Activated B cell treated with CpG ODN at 0.5 μM for 24 hours (primary cell): ENCODE data around the gene SYCP3. TPM values are rescaled to one million over a fixed set of nuclear protein-coding genes. Genes with fewer than 3 reads are reported as not detected.

ENCODE experiments used
- ATAC-seq: fragments of 200-7000 bp; cut with Tn5 transposase; one replicate; pipeline ENCODE4 v1.10.0; 2021; ENCODE audit warnings: low read depth, mild to moderate bottlenecking, moderate library complexity
- CTCF ChIA-PET: fragments of 350-600 bp; sonication (Branson Sonifier 250); formaldehyde crosslinking; loops from one replicate; lab custom pipeline; 2021; ENCODE audit warnings: antibody characterized with exemption; lab: Charles Lee
- POLR2A ChIA-PET: fragments of 350-600 bp; sonication (Branson Sonifier 250); formaldehyde crosslinking; loops from one replicate; lab custom pipeline; 2021; ENCODE audit warnings: antibody characterized with exemption; lab: Charles Lee
- DNase-seq: peaks from one replicate; pipeline ENCODE4 v3.0.0; 2022
- H3K27ac Mint-ChIP-seq: one replicate; pipeline ENCODE4 v1.8.0; 2020; ENCODE audit warnings: mixed read lengths
- H3K27me3 Mint-ChIP-seq: one replicate; pipeline ENCODE4 v1.8.0; 2021; ENCODE audit warnings: mixed read lengths
- H3K36me3 Mint-ChIP-seq: one replicate; pipeline ENCODE4 v1.8.0; 2021; ENCODE audit warnings: low read depth, mixed read lengths
- H3K4me1 Mint-ChIP-seq: one replicate; pipeline ENCODE4 v1.8.0; 2021; ENCODE audit warnings: mixed read lengths
- H3K4me3 Mint-ChIP-seq: one replicate; pipeline ENCODE4 v1.8.0; 2020; ENCODE audit warnings: mild to moderate bottlenecking, mixed read lengths
- H3K9me3 Mint-ChIP-seq: one replicate; pipeline ENCODE4 v1.8.0; 2020; ENCODE audit warnings: mixed read lengths
- intact Hi-C: fragments of 100-400 bp; cut with micrococcal nuclease; formaldehyde crosslinking; loops from one replicate; pipeline ENCODE4 v1.15.1; 2024
- total RNA-seq: library from RNA; stranded (reverse); gene quantifications from 2 replicates; pipeline ENCODE4 v1.2.3, GENCODE V29; 2022
- TF ChIP-seq, protein P1 (sequence below): fragments of 200-600 bp; IDR thresholded peaks from one replicate; pipeline ENCODE4 v1.8.0; 2022; ENCODE audit warnings: antibody characterized with exemption, mild to moderate bottlenecking

Gene SYCP3
- total RNA-seq, 1 donor from 2014 or later, result 0.49 TPM

- peaks cover 53% of the 10 kb centered on the region for H3K36me3 Mint-ChIP-seq
- H3K4me3 Mint-ChIP-seq, result no peak overlapping the region
- no peaks in the 10 kb centered on the region for H3K27me3 Mint-ChIP-seq
- no peaks in the 10 kb centered on the region for H3K9me3 Mint-ChIP-seq
- no peak overlapping the region for H3K27ac Mint-ChIP-seq
- ChIA-PET POLR2A (no interaction called here), CTCF (no interaction called here)
- ATAC-seq, result no peak
- H3K4me1 Mint-ChIP-seq, result peaks cover 4% of the 10 kb centered on the region
- intact Hi-C loops, result no loop called here
- TF ChIP-seq, protein P1, sequence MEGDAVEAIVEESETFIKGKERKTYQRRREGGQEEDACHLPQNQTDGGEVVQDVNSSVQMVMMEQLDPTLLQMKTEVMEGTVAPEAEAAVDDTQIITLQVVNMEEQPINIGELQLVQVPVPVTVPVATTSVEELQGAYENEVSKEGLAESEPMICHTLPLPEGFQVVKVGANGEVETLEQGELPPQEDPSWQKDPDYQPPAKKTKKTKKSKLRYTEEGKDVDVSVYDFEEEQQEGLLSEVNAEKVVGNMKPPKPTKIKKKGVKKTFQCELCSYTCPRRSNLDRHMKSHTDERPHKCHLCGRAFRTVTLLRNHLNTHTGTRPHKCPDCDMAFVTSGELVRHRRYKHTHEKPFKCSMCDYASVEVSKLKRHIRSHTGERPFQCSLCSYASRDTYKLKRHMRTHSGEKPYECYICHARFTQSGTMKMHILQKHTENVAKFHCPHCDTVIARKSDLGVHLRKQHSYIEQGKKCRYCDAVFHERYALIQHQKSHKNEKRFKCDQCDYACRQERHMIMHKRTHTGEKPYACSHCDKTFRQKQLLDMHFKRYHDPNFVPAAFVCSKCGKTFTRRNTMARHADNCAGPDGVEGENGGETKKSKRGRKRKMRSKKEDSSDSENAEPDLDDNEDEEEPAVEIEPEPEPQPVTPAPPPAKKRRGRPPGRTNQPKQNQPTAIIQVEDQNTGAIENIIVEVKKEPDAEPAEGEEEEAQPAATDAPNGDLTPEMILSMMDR, result no peak
- no peak for DNase-seq
These were observed 19.1 kb downstream of the SYCP3 start for GRCh38 chr12:101720118-101720517.

GRCh38 chr12:101719566-101719965, 19.7 kb downstream of the SYCP3 start:
- peaks cover 50% of the 10 kb centered on the region for H3K36me3 Mint-ChIP-seq
- no peak for ATAC-seq
- CTCF ChIA-PET, result no interaction called here
- no peak overlapping the region for H3K27ac Mint-ChIP-seq
- intact Hi-C loops, result no loop called here
- no peak overlapping the region for H3K4me3 Mint-ChIP-seq
- POLR2A ChIA-PET, result interaction anchor here (0.7 to 0.9 kb wide), 2 partner anchors 10 to 21 kb away, joined by 3 read pairs; no protein-coding TSS in a partner anchor
- H3K4me1 Mint-ChIP-seq, result peaks cover 9% of the 10 kb centered on the region
- H3K27me3 Mint-ChIP-seq, result no peaks in the 10 kb centered on the region
- TF ChIP-seq, protein P1, result no peak
- H3K9me3 Mint-ChIP-seq, result no peaks in the 10 kb centered on the region
- DNase-seq, result no peak

GRCh38 chr12:101714877-101715444, 24.3 kb downstream of the SYCP3 start:
- POLR2A ChIA-PET, result interaction anchor here (0.9 kb wide), 1 partner anchor 29 kb away, joined by 4 read pairs; no protein-coding TSS in a partner anchor

GRCh38 chr12:101713930-101714329, 25.3 kb downstream of the SYCP3 start:
- intact Hi-C loops, result loop anchor here (2.0 kb wide), 1 partner anchor 15 kb away; no protein-coding TSS in a partner anchor
- H3K27me3 Mint-ChIP-seq, result no peaks in the 10 kb centered on the region
- H3K4me3 Mint-ChIP-seq, result no peak overlapping the region
- no peak overlapping the region for H3K27ac Mint-ChIP-seq
- no peak for DNase-seq
- no peak for ATAC-seq
- H3K4me1 Mint-ChIP-seq, result peaks cover 48% of the 10 kb centered on the region
- POLR2A ChIA-PET, result interaction anchor here (0.7 kb wide), 1 partner anchor 31 kb away, joined by 3 read pairs; no protein-coding TSS in a partner anchor
- TF ChIP-seq, protein P1, result no peak
- H3K36me3 Mint-ChIP-seq, result peaks cover 27% of the 10 kb centered on the region
- CTCF ChIA-PET, result interaction anchor here (1.2 kb wide), 1 partner anchor 60 kb away, joined by 3 read pairs; no protein-coding TSS in a partner anchor
- no peaks in the 10 kb centered on the region for H3K9me3 Mint-ChIP-seq

More at GRCh38 chr12:101714877-101715444, 24.3 kb downstream of the SYCP3 start:
- Mint-ChIP-seq H3K27me3 (no peaks in the 10 kb centered on the region), H3K36me3 (peaks cover 31% of the 10 kb centered on the region), H3K27ac (no peak overlapping the region), H3K9me3 (no peaks in the 10 kb centered on the region), H3K4me1 (peaks cover 41% of the 10 kb centered on the region), H3K4me3 (no peak overlapping the region)
- DNase-seq, result no peak
- ATAC-seq, result no peak
- intact Hi-C loops, result no loop called here
- TF ChIP-seq, protein P1, result no peak
- CTCF ChIA-PET, result interaction anchor here (1.2 to 1.4 kb wide), 2 partner anchors 59 to 225 kb away, joined by 3 read pairs; no protein-coding TSS in a partner anchor

DNA sequence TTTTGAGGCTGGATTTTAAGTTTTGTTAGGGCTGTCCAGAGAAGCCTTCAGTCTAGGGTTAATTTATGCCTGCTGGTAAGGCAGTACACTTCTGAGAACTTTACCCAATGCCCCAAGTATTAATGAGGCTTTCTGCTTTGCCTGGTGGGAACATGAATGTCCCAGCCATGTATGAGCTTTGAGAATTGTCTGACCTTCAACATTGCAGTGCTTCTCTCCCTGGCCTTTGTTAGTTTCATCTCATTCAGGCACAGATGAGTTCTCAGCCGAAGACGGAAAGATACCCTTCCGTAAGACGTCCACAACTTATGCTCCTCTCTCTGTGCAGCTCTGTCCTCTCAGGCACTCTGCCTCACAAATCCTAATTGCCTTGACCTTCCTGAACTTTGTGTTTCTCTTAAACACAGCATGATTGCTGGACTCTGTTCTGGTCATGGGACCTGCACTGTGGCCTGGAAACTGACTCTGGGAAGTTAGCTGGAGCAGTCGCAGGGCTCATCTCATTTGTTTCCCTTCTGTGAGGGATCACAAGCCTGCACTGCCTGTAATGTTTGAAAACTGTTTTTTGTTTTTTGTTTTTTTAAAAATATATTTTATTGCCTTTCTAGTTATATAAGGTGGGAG, 26.1 kb downstream of the SYCP3 start:
- Mint-ChIP-seq H3K9me3 (no peaks in the 10 kb centered on the region), H3K4me1 (peaks cover 50% of the 10 kb centered on the region), H3K4me3 (no peak overlapping the region), H3K36me3 (peaks cover 22% of the 10 kb centered on the region), H3K27ac (no peak overlapping the region), H3K27me3 (no peaks in the 10 kb centered on the region)
- DNase-seq (no peak), ATAC-seq (no peak)
- TF ChIP-seq, protein P1, result no peak
- ChIA-PET POLR2A (no interaction called here), CTCF (no interaction called here)
- intact Hi-C loops, result loop anchor here (2.0 kb wide), 1 partner anchor 14 kb away; no protein-coding TSS in a partner anchor
